ENCODE data around the gene NYAP1. TPM values are rescaled to one million over a fixed set of nuclear protein-coding genes. Genes with fewer than 3 reads are reported as not detected.
"Not testable (repeated sequence)": the region's sequence is repeated elsewhere in the genome, so short reads cannot be mapped to it uniquely, and the experiment has no call there.

Gene NYAP1
- total and polyA plus RNA-seq, 8 donors = 0.50 to 5.2 (median 3.0) TPM

GRCh38 chr7:100452513-100452912 is 31.2 kb upstream of the NYAP1 start:
- H3K9me3 ChIP-seq = no peaks in the 10 kb centered on the region
- no peak overlapping the region for H3K27ac ChIP-seq
- H3K4me3 ChIP-seq = no peak overlapping the region
- H3K27me3 ChIP-seq = no peaks in the 10 kb centered on the region
- no peak for DNase-seq
- peaks cover 0 to 20% of the 10 kb centered on the region in 2 donors for H3K4me1 ChIP-seq
- peaks cover 0 to 6% of the 10 kb centered on the region in 2 donors for H3K36me3 ChIP-seq
- TF ChIP-seq, protein P1, sequence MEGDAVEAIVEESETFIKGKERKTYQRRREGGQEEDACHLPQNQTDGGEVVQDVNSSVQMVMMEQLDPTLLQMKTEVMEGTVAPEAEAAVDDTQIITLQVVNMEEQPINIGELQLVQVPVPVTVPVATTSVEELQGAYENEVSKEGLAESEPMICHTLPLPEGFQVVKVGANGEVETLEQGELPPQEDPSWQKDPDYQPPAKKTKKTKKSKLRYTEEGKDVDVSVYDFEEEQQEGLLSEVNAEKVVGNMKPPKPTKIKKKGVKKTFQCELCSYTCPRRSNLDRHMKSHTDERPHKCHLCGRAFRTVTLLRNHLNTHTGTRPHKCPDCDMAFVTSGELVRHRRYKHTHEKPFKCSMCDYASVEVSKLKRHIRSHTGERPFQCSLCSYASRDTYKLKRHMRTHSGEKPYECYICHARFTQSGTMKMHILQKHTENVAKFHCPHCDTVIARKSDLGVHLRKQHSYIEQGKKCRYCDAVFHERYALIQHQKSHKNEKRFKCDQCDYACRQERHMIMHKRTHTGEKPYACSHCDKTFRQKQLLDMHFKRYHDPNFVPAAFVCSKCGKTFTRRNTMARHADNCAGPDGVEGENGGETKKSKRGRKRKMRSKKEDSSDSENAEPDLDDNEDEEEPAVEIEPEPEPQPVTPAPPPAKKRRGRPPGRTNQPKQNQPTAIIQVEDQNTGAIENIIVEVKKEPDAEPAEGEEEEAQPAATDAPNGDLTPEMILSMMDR (IDR thresholded peaks at IDR 0.05) = no peak
- intact Hi-C loops (cut with DNase I) = no loop called here
- ATAC-seq = no peak

GRCh38 chr7:100453854-100454253 is 29.9 kb upstream of the NYAP1 start:
- H3K4me1 ChIP-seq = peaks cover 0 to 20% of the 10 kb centered on the region in 2 donors
- H3K36me3 ChIP-seq; H3K27ac ChIP-seq; DNase-seq; ATAC-seq; H3K27me3 ChIP-seq; H3K4me3 ChIP-seq; intact Hi-C loops (cut with DNase I); H3K9me3 ChIP-seq: not testable (repeated sequence)

DNA sequence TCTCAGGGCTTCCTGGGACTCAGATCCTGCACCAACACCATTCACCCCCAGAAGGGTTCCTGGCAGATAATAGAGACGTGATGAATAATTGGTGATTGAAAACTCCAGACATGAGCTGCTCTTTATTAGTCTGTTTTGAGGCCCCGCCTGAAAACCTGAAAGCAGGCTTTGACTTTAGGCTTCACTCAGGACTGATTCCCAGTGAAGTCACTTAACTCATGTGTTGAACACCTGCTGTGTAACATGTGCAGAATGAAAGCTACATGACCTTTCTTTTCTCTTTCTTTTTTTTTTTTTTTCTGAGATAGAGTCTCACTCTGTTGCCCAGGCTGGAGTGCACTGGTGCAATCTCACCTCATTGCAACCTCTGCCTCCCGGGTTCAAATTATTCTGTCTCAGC is 28.5 kb upstream of the NYAP1 start:
- Histone ChIP-seq H3K36me3 (peaks cover 0 to 8% of the 10 kb centered on the region in 2 donors), H3K9me3 (no peaks in the 10 kb centered on the region), H3K4me1 (peaks cover 0 to 11% of the 10 kb centered on the region in 2 donors), H3K27me3 (no peaks in the 10 kb centered on the region), H3K4me3 (no peak overlapping the region), H3K27ac (no peak overlapping the region)
- DNase-seq (no peak), ATAC-seq (no peak)
- intact Hi-C loops (cut with DNase I) = no loop called here
- TF ChIP-seq, protein P1 (IDR thresholded peaks at IDR 0.05) = no peak

- intact Hi-C loops (cut with DNase I) = no loop called here
- ATAC-seq (no peak), DNase-seq (no peak)
- TF ChIP-seq, protein P1 (IDR thresholded peaks at IDR 0.05) = no peak
- Histone ChIP-seq H3K27me3 (no peaks in the 10 kb centered on the region), H3K9me3 (no peaks in the 10 kb centered on the region), H3K4me3 (no peak overlapping the region), H3K27ac (no peak overlapping the region), H3K4me1 (peaks cover 0 to 3% of the 10 kb centered on the region in 2 donors), H3K36me3 (peaks cover 0 to 19% of the 10 kb centered on the region in 2 donors)
Measured at GRCh38 chr7:100456562-100456961, 27.2 kb upstream of the NYAP1 start.

DNA sequence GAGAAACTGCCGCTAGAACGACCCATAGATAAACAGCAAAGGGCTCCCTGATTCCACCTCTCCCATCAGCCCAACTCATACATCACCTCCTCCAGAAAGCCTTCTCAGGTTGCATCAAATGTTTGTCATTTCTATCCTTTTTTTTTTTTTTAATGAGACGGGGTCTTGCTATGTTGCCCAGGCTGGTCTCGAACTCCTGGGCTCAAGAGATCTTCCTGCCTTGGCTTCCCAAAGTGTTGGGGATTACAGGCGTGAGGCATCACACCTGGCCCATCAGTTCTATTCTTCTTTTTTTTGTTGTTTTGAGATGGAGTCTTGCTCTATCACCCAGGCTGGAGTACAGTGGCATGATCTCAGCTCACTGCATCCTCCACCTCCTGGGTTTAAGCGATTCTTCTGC is 26.7 kb upstream of the NYAP1 start:
- ATAC-seq (no peak), DNase-seq (no peak)
- Histone ChIP-seq H3K27ac (no peak overlapping the region), H3K36me3 (peaks cover 0 to 24% of the 10 kb centered on the region in 2 donors), H3K9me3 (no peaks in the 10 kb centered on the region), H3K4me1 (peaks cover 0 to 3% of the 10 kb centered on the region in 2 donors), H3K4me3 (no peak overlapping the region), H3K27me3 (no peaks in the 10 kb centered on the region)
- TF ChIP-seq, protein P1 (IDR thresholded peaks at IDR 0.05) = no peak
- intact Hi-C loops (cut with DNase I) = no loop called here

- Histone ChIP-seq H3K36me3 (peaks cover 0 to 56% of the 10 kb centered on the region in 2 donors), H3K4me1 (peaks cover 0 to 25% of the 10 kb centered on the region in 2 donors), H3K4me3 (no peak within 1 kb of the TSS), H3K27ac (no peak within 1 kb of the TSS), H3K9me3 (no peaks in the 10 kb centered on the region), H3K27me3 (no peaks in the 10 kb centered on the region)
- DNase-seq (no peak), ATAC-seq (no peak)
- intact Hi-C loops (cut with DNase I) = no loop called here
- TF ChIP-seq, protein P1 (IDR thresholded peaks at IDR 0.05) = no peak
Measured at GRCh38 chr7:100464210-100464660, 19.5 kb upstream of the NYAP1 start, which contains the start of gene SPACDR. Gene SPACDR, minus strand, starts transcription at chr7:100464260. Its CDS starts 235 bp downstream, at chr7:100464025.
